ENCODE data around the gene ARHGAP15. TPM values are rescaled to one million over a fixed set of nuclear protein-coding genes. Genes with fewer than 3 reads are reported as not detected.

The ARHGAP15 gene
- total RNA-seq, 4 donors from 2014 or later = 3.4 to 9.3 (median 6.4) TPM

GRCh38 chr2:143125717-143126116 is 3.5 kb upstream of the ARHGAP15 start:
- Histone ChIP-seq H3K4me3 (no peak overlapping the region), H3K36me3 (no peaks in the 10 kb centered on the region), H3K9me3 (no peaks in the 10 kb centered on the region), H3K27ac (no peak overlapping the region), H3K4me1 (no peaks in the 10 kb centered on the region), H3K27me3 (no peaks in the 10 kb centered on the region)
- no peak for ATAC-seq
- TF ChIP-seq EP300 (IDR thresholded peaks at IDR 0.05) (no peak), CTCF (IDR thresholded peaks at IDR 0.05) (no peak), POLR2A (IDR thresholded peaks at IDR 0.05) (no peak), POLR2AphosphoS5 (IDR thresholded peaks at IDR 0.05) (no peak)
- 71 to 77% methylated on average over 2 of the region's 2 CpGs for WGBS, 2 donors (ENCODE audit: low coverage in 1 of 2)

GRCh38 chr2:143132355-143132754 is 3.1 kb downstream of the ARHGAP15 start:
- Histone ChIP-seq H3K9me3 (no peaks in the 10 kb centered on the region), H3K36me3 (no peaks in the 10 kb centered on the region), H3K27me3 (no peaks in the 10 kb centered on the region), H3K4me3 (no peak overlapping the region), H3K27ac (no peak overlapping the region), H3K4me1 (no peaks in the 10 kb centered on the region)
- 55 to 60% methylated on average over 2 of the region's 2 CpGs for WGBS, 2 donors (ENCODE audit: low coverage in 1 of 2)
- no peak for ATAC-seq
- TF ChIP-seq EP300 (IDR thresholded peaks at IDR 0.05) (no peak), CTCF (IDR thresholded peaks at IDR 0.05) (no peak), POLR2AphosphoS5 (IDR thresholded peaks at IDR 0.05) (no peak), POLR2A (IDR thresholded peaks at IDR 0.05) (no peak)

- H3K27me3 ChIP-seq = no peaks in the 10 kb centered on the region
- WGBS, 2 donors (ENCODE audit: low coverage in 1 of 2) = 88 to 94% methylated on average over 2 of the region's 2 CpGs
Measured at GRCh38 chr2:143133783-143134182, 4.6 kb downstream of the ARHGAP15 start.

GRCh38 chr2:143138292-143138691 is 9.1 kb downstream of the ARHGAP15 start:
- TF ChIP-seq POLR2AphosphoS5 (IDR thresholded peaks at IDR 0.05) (no peak), EP300 (IDR thresholded peaks at IDR 0.05) (no peak), CTCF (IDR thresholded peaks at IDR 0.05) (no peak), POLR2A (IDR thresholded peaks at IDR 0.05) (no peak)
- Histone ChIP-seq H3K4me1 (no peaks in the 10 kb centered on the region), H3K4me3 (no peak overlapping the region), H3K36me3 (no peaks in the 10 kb centered on the region), H3K9me3 (no peaks in the 10 kb centered on the region), H3K27ac (no peak overlapping the region), H3K27me3 (no peaks in the 10 kb centered on the region)
- WGBS, 2 donors (ENCODE audit: low coverage in 1 of 2) = 70 to 76% methylated on average over 3 of the region's 3 CpGs
- ATAC-seq = no peak

More at GRCh38 chr2:143133783-143134182, 4.6 kb downstream of the ARHGAP15 start:
- Histone ChIP-seq H3K4me1 (no peaks in the 10 kb centered on the region), H3K4me3 (no peak overlapping the region), H3K9me3 (no peaks in the 10 kb centered on the region), H3K27ac (no peak overlapping the region), H3K36me3 (no peaks in the 10 kb centered on the region)
- no peak for TF ChIP-seq POLR2AphosphoS5 (IDR thresholded peaks at IDR 0.05)
- TF ChIP-seq EP300 (IDR thresholded peaks at IDR 0.05) = no peak
- TF ChIP-seq POLR2A (IDR thresholded peaks at IDR 0.05) = no peak
- no peak for TF ChIP-seq CTCF (IDR thresholded peaks at IDR 0.05)
- no peak for ATAC-seq

- H3K4me3 ChIP-seq = no peak overlapping the region
- no peaks in the 10 kb centered on the region for H3K27me3 ChIP-seq
- no peak for ATAC-seq
- H3K4me1 ChIP-seq = no peaks in the 10 kb centered on the region
- TF ChIP-seq EP300 (IDR thresholded peaks at IDR 0.05) = no peak
- TF ChIP-seq POLR2A (IDR thresholded peaks at IDR 0.05) = no peak
- no peak for TF ChIP-seq POLR2AphosphoS5 (IDR thresholded peaks at IDR 0.05)
- no peak for TF ChIP-seq CTCF (IDR thresholded peaks at IDR 0.05)
- WGBS, 2 donors (ENCODE audit: low coverage in 1 of 2) = 90 to 98% methylated on average over 2 of the region's 2 CpGs
- no peaks in the 10 kb centered on the region for H3K9me3 ChIP-seq
- no peak overlapping the region for H3K27ac ChIP-seq
- H3K36me3 ChIP-seq = no peaks in the 10 kb centered on the region
Measured at GRCh38 chr2:143139835-143140393, 10.7 kb downstream of the ARHGAP15 start.

Data from gastroesophageal sphincter (tissue), 4 donors.